HG03575 (cell line): ENCODE data around the gene VSIR.

Source experiments
- ATAC-seq: cut with Tn5 transposase; IDR thresholded peaks from one replicate; pipeline ENCODE4 v1.9.1; 2021; ENCODE audit not compliant: unreplicated experiment, insufficient number of reproducible peaks, low FRiP score; ENCODE audit errors: extremely low read depth

The VSIR gene

GRCh38 chr10:71767420-71768035 is 5.8 kb downstream of the VSIR start:
- no peak for ATAC-seq

GRCh38 chr10:71766717-71767419 is 6.5 kb downstream of the VSIR start:
- ATAC-seq = no peak

GRCh38 chr10:71765906-71766716 is 7.2 kb downstream of the VSIR start:
- ATAC-seq = no peak

GRCh38 chr10:71765176-71765904 is 8.0 kb downstream of the VSIR start:
- no peak for ATAC-seq

GRCh38 chr10:71763352-71764127 is 9.8 kb downstream of the VSIR start:
- no peak for ATAC-seq

GRCh38 chr10:71762324-71762723 is 11.0 kb downstream of the VSIR start:
- no peak for ATAC-seq

- no peak for ATAC-seq
Measured at GRCh38 chr10:71761541-71762113, 11.7 kb downstream of the VSIR start.

GRCh38 chr10:71761105-71761511 is 12.2 kb downstream of the VSIR start:
- no peak for ATAC-seq

- ATAC-seq = no peak
Measured at GRCh38 chr10:71757399-71757922, 15.9 kb downstream of the VSIR start.

GRCh38 chr10:71756311-71757191 is 16.8 kb downstream of the VSIR start:
- no peak for ATAC-seq

GRCh38 chr10:71755179-71755879 is 18.0 kb downstream of the VSIR start:
- no peak for ATAC-seq

- no peak for ATAC-seq
Measured at GRCh38 chr10:71754562-71754961, 18.8 kb downstream of the VSIR start.

- ATAC-seq = no peak
Measured at GRCh38 chr10:71753960-71754505, 19.3 kb downstream of the VSIR start.

- ATAC-seq = no peak
Measured at GRCh38 chr10:71753091-71753959, 20.0 kb downstream of the VSIR start.

GRCh38 chr10:71752391-71753090 is 20.8 kb downstream of the VSIR start:
- ATAC-seq = no peak
